ENCODE measurements around the gene STRADA. TPM values are rescaled to one million over a fixed set of nuclear protein-coding genes. Genes with fewer than 3 reads are reported as not detected.

STRADA gene, protein sequence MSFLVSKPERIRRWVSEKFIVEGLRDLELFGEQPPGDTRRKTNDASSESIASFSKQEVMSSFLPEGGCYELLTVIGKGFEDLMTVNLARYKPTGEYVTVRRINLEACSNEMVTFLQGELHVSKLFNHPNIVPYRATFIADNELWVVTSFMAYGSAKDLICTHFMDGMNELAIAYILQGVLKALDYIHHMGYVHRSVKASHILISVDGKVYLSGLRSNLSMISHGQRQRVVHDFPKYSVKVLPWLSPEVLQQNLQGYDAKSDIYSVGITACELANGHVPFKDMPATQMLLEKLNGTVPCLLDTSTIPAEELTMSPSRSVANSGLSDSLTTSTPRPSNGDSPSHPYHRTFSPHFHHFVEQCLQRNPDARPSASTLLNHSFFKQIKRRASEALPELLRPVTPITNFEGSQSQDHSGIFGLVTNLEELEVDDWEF
- 14.2 and 16.3 TPM in 2 replicates for total RNA-seq
- polyA plus RNA-seq (2012), result 27.9 TPM

DNA sequence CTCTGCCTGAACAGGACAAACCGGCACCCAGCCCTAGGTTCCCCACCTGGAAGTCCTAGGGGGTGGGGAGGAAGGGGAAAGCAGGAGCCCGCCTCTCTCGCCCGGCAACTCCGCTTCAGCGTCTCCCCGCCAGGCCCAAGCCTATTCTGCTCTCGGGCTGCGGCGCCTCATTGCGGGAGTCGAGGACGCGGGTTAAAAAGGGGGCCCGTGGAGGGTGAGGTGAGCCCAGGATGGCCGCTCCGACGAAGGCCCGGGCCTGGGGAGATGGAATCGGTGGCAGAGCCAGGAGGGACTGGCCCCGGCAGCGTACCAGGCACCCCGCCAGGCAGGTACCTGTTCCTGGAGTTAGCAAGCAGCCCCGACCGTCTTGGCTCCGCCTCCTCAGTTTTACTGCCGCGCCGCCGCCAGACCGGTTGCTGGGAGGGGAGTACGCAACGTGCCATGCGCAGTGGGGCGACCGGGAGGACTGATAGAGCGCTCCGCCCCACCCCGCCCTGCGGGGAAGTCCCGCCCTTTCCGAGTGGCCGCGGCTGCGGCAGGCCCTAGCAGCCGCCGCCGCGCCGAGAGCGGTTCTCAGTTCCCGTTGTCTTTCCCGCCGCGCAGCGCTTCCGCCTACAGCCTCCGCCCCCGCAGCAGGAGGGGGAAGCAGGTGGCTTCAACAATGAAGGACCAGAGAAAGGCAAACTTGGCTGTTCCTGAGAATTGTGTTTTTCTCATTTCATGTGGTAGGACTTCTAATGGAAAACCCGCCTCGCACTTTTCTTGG lies at the start of gene STRADA:
Gene STRADA (minus strand): TSS at position 392 of the 766 bp plus-strand sequence. CDS start 13,430 bp downstream, outside the sequence.
- peak; percentile 97 for DNase-seq (ENCODE audit: low read depth)

DNA sequence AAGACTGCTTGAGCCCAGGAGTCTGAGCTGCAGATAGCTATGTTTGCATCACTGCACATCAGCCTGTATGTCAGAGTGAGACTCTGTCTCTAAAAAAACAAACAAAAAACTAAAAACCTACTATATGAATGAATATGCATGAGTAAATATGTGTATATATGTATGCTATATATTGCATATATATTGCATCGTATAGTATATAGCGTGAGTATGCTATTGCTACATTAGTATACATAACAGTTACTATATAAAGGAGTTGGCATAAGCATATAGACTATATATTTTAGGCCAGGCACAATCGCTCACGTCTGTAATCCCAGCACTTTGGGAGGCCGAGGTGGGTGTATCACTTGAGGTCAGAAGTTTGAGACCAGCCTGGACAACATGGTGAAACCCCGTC lies 48.5 kb upstream of the STRADA start:
- DNase-seq (ENCODE audit: low read depth), result no peak

DNA sequence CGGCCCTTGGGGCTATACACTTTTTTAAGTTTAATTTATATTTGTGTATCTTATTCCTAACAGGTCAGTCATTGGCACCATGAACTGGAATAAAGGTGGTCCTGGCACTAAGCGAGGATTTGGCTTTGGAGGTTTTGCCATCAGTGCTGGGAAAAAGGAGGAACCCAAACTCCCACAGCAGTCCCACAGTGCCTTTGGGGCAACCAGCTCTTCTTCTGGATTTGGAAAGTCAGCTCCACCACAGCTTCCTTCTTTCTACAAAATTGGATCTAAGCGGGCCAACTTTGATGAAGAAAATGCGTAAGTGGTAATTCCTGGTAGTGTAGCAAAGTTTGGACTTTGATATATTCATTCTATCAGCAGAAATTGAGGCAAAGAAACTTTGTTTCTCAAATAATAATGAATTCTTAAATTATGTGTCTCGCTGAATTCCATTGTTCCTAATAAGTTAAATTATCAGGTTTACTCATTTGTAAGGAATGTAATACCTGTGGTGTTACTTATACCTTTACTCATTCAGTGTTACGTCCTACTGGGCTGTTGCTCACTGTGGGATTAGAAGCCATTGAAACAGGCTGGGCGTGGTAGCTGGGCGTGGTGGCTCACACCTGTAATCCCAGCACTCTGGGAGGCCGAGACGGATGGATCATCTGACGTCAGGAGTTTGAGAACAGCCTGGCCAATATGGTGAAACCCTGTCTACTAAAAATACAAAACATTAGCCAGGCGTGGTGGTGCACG lies 45.5 kb upstream of the STRADA start:
- no peak for DNase-seq (ENCODE audit: low read depth)

DNA sequence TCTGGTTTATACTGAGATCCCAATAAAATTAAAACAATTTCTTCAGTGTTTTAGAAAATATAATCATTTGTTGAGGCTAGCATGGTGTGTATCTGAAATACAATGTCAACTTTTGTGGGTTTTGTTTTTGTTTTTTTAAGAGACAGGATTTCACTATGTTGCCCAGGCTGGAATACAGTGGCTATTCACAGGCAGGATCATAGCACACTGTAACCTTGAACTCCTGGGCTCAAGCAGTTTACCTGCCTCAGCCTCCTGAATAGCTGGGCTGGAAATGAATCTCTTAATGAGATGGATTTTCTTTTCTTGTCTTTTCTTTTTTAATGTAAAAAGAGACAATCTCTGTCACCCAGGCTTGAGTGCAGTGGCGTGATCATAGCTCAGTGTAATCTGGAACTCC lies 44.5 kb upstream of the STRADA start:
- no peak for DNase-seq (ENCODE audit: low read depth)

DNA sequence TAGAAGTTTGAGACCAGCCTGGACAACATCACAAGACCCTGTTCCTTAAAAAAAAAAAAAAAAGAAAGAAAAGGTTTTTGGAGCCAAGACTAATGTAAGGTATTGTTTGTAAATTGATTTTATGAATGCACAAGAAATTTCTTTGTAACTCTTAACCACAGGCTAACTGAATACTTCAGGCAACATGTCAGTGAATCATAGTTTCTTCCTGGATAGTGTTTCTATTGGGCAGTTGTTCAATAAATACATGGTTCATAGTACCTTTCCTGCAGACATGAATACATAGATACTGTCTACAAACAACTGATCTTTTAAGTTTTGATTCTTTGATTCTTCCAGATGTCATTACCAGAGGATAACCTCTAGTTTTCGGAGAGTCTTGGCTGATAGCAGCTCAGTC lies 44.0 kb upstream of the STRADA start:
- peak; percentile 38 for DNase-seq (ENCODE audit: low read depth)

DNA sequence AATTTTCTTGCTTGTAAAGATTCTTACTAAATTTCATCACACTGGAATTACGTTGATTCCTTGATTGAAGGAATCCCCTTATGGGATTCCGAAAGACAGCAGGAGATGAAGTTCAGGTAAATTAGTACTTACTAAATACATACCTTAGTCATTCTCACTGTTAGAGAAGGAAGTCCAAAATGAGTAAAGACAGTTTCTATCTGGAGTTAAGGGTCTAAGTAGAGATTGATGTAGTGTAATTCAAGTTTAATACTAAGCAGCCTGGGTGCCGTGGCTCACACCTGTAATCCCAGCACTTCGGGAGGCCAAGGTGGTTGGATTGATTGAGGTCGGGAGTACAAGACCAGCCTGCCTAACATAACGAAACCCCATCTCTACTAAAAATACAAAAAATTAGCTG lies 41.9 kb upstream of the STRADA start:
- DNase-seq (ENCODE audit: low read depth), result no peak

DNA sequence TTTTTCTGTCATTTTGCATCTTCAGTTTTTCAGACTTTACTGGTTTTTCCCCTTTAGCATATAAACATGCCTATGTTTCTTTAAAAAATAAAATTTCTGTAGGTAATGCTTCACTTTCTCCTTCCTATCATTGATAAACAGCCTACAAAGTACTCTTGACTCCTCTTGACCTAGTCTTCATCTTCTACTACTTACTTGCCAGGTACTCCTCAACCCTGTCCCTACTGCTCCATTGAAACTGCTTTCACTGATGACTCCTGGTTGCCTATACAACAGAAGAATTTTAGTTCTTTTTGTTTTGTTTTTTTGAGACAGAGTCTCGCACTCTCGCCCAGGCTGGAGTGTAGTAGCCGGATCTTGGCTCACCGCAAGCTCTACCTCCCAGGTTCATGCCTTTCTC lies 39.3 kb upstream of the STRADA start:
- no peak for DNase-seq (ENCODE audit: low read depth)

DNA sequence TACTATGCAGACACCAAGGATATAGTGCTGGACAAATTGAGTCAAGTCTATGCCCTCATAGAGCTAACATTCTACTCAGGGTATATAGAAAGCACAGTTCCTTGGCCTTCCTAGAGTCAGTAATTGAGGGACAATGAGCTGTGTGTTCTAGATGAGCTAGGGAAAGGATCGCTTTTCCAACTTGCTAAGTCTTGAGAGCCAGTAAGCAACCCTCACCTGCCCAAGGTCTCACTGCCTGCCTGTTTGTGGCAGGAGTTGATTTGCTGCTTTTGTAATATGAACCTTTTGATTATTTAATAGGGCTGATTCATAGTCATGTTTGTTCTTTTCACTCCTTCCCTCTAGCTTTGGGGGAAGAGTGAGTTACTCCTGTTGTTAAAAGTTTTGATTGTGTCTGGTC lies 38.9 kb upstream of the STRADA start:
- DNase-seq (ENCODE audit: low read depth), result peak; percentile 31

DNA sequence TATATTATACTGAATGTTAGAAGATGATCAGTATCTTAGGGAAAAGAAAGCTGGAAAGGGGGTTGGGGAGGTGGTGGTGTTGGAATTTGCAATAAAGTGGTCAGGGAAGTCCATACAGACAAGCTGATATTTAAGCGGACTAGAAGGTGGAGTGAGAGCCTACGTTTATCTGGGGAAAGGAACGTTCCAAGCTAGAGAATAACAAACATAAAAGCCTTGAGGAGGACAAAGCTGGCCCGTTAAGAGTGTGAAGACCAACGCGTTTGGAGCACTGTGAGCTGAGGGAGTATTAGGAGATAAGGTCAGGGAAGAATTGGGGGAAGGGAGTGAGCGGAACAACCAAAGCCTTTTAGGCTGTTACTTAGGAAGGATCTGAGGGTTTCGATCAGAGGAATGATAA lies 33.8 kb upstream of the STRADA start:
- DNase-seq (ENCODE audit: low read depth), result no peak

DNA sequence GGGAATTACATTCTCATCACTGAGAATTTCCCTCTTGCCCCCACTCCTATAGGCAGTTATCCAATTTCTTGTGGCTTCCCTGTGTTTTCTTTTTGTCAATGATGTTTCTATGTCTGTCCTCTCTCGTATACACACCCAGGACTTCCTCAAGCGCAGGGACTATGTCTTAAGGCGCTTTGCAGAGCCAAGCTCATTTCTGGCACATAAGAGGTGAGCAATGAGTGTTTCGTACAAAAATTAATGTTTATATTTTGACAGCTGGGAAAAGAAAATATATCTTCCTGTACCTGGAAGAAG lies 33.3 kb upstream of the STRADA start:
- peak; percentile 11 for DNase-seq (ENCODE audit: low read depth)

DNA sequence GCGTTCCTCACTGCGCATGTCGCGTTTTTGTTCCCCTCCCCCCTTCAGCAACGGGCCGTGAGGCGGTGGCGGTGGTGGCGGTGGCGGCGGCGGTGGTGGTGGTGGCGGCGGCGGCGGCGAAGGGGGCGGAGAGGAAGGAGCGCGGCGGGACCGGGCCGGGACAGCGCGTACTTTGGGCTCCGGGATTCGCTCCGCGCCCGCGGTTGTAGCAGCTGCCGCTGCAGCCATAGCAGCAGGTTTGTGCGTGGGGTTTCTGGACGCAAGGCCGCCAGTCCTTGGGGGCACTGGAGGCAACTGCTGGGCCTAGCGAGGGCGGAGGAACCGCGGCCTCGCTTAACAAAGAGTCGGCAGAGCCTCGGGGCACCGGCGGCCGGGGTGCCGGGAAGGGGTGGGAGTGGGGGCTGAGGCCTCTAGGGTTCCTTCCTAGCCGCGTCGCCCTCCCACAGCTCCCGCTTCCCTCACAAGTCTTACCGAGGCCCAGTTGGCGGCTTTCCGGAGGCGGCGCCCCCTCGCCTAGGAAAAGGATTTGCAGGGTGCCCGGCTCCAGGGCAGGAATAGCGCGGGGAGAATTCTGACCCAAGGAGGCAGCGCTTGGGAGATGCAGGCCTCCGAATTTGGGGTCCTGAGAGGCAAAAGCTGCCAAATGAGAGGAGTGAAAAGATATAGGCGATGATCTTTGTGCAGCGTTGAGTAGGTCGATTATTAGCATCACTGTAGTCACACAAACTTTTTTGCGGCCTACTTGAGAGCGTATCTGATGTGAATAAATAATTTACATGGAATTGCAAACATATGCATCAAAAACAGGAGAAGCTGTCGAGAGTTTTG lies 32.8 kb upstream of the STRADA start, which contains the start of gene DDX42:
Gene DDX42 (plus strand): TSS at position 30 of the 828 bp plus-strand sequence. CDS start 12,880 bp downstream, outside the sequence.
- peak; percentile 67 for DNase-seq (ENCODE audit: low read depth)

DNA sequence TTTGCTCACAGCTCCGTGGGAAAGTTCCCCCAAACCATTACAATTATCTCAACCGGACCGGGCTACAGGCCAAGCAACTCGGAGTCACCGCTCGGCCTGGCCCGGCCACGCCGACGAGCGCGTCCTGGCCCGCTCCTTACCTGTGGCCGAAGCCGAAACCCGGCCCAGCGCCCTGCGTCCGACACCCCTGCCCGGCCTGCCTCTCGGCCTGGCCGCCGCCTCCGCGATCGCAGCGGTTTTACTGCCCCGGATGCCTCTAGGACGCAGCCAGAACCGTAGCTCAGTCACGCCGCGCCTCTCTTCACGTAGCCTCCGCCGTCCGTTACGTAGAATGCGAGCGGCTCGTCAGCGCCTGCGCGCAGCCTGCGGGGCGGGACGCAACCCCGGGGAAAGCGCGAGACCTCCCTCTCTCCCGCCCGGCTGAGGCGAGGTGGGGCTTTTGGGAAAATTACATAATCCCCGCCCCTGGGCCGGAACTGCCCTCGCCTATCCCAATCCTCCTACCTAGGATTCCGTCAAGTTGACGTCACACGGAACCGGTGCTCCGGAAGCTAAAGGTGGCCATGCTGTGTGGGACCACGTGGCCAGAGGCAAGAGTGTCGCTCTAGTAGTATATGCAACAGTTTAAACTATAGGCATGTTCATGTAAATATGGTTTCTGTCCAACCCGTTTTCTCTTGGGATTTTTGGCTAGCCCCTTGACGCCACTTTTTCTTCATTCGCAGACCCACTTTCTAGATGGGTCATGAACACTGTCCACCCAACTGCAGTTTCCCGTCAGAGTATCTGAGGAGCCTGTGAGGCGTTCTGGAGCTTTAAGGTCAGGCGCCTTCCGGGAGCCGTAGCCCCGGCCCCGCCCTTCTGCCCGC lies 31.9 kb upstream of the STRADA start, which contains the start of gene CCDC47:
Gene CCDC47 (minus strand): TSS at position 326 of the 869 bp plus-strand sequence. CDS start 7,422 bp downstream, outside the sequence.
- DNase-seq (ENCODE audit: low read depth), result peak; percentile 100

DNA sequence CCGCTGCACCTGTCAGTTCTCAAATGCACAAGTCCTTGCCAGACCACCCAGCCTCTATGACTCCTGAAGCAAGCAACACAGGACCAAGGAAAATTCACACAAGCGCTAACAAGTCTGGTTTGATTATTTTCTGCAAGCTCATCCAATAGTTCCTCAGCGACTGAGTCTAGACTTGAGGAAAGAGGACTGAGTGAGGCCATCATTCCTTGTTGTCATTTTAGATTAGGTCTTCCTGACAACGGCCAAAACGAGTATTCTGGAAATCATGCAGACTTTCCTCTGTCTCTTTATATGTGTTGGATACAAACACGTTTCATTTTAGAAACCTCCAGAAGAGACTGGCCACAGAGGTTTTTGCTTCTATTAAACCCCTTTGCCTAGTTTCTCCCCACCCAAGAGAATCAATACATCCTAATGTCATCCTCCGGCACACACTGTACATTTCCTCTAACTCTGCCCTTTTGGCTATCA lies 31.2 kb upstream of the STRADA start:
- peak; percentile 47 for DNase-seq (ENCODE audit: low read depth)

DNA sequence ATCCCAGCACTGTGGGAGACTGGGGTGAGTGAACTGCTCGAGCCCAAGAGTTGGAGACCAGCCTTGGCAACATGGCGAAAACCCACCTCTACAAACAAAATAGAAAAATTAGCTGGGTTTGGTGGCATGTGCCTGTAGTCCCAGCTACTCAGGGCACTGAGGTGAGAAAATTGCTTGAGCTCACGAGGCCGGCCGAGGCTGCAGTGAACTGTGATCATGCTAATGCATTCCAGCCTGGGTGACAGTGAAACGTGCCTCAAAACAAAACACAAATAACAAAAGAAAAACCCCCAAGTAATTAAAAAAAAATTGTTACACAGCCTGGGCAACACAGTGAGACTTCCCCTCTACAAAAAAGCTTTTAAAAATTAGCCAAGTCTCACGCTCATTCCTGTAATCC lies 26.8 kb upstream of the STRADA start:
- DNase-seq (ENCODE audit: low read depth), result no peak

DNA sequence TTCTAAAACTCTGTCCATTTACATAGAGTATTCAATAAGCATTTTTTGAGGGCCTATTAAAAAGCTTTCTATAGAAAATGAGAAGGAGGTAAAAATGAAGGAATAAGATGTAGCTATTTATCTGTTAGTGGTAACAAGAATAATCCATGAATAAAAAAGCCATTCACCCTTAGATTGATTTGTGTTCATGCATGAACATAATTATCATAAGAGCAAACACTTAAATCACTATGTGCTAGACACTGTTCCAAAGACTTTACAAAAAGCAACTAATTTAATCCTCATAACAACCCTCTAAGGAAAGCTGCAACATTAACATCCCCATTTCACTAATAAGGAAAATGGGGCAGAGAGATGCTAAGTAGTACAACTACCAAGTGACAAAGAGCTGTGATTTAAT lies 25.2 kb upstream of the STRADA start:
- DNase-seq (ENCODE audit: low read depth), result no peak

DNA sequence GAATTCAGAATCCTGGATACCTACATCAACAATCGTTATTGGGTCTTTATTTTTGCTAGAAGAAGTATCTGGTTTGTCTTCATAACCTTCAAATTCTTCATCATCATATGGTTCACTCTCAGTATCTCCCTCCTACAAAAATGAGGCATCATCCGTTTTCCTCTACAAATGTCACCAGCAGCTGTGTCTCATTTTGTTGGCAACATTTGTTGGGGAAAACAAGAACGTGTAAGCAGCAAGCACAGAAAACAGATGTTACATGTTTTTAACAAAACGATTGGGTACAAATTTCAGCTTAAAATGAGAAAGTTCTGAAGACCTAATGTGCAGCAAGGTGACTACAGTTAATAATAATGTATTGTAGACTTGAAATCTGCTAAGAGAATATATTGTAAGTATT lies 23.1 kb upstream of the STRADA start:
- DNase-seq (ENCODE audit: low read depth), result no peak

DNA sequence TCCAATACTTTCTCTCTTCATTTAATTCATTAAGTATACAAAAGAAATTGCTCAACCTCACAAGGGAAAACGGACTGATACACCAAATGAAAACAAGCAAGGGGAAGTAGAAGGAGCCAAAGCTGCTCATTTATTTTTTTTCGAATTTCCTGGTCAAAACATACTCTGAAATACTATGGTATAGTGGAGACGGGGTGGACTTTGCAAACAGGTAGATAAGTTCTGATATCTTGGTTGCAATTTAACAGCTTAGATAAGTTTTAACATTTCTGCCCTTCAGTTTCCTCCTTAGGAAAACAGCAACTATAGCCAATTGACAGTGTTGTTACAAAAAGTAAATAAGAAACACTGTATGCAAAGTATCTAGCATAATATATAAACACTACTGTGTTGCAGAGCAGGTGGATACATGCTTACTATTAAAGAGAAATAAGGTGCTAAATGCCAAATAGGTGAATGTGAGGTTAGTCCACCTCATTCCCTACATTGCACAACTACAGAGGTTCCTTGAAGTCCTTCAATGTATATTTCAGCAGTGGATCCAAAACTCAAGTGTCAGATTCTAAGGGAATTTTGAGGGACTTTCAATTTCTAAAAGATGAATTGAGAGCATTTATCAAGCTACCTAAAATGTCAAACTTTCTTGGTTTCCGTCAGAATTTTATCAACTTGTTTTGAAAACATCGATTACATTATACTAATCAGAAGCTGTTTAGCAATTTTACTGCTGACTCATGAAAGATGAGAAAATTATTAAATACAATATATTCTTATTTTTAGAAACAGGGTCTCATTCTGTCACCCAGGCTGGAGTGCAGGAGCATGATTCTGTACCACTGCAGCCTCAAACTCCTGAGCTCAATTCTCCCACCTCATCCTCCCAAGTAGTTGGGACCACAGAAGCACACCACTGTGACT lies 20.8 kb upstream of the STRADA start:
- no peak for DNase-seq (ENCODE audit: low read depth)

DNA sequence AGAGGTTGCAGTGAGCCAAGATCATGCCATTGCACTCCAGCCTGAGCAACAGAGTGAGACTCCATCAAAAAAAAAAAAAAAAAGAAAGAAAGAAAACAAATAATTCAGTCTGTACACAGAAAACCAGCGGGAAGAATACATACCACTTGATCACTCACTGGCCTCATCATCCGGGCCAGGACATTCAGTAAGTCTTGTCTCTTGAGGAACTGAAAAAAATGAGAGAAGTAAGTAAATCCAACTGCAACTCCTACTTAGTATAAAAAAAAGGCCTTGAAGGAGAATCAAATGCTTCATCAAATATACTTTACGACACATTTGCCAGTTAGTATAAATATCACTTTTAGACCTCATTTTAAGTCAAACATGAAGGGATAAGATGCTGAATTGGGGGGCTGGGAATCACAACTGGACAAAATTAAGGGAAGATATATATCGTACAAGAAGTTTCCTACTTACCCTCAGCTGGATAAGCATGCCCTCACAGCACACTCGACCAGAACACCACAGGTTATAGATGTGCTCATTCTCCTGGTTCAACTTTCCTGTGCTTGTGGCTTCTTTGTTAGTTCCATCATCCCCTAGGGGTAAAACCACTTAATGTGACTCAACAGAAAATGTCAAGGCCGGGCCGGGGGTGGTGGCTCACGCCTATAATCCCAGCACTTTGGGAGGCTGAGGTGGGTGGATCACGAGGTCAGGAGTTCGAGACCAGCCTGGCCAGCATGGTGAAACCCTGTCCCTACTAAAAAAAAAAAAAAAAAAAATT lies 19.4 kb upstream of the STRADA start:
- no peak for DNase-seq (ENCODE audit: low read depth)
